Measurements from ENCODE around the gene KLHDC7B. TPM values are rescaled to one million over a fixed set of nuclear protein-coding genes. Genes with fewer than 3 reads are reported as not detected.

KLHDC7B gene
- total and polyA plus RNA-seq, 10 of the 15 experiments (the other 5 are each of a cell fraction or from before 2014, with no cell fraction given), result 0.05 to 2.2 (median 0.93) TPM; not detected in 2

DNA sequence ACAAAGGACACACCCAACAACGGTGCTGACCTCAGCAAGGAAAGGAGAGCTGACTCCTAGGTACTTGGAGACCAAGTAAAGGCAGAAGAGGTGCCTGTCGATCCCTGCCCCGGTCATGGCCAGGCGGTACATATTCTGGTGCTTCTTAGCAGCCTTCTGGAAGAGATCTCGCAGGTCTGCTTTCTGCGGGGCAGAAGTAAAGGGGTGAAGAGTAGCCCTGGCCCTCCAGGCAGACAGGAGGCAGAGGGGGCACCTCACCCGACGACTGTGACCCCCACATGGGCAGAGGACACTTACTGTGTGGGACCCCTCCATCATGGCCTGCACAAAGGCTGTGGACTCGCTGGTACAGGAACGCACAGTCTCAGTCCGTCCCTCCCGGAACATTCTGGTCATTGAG lies 25.2 kb downstream of the KLHDC7B start:
- H3K9me3 ChIP-seq (replicated peaks; ENCODE audit: control insufficient read depth, insufficient read depth, low read length), result no peaks in the 10 kb centered on the region
- H2AFZ ChIP-seq (ENCODE audit: control insufficient read depth, low read depth, low read length), result no peak overlapping the region
- H3K4me1 ChIP-seq (ENCODE audit: control insufficient read depth, insufficient read depth, low read length), result peaks cover 7% of the 10 kb centered on the region
- TF ChIP-seq JUNB (IDR thresholded peaks at IDR 0.05) (no peak), USF1 (IDR thresholded peaks at IDR 0.05; ENCODE audit: borderline replicate concordance, extremely low read length, insufficient read depth, low read depth, low read length) (no peak), SUZ12 (IDR thresholded peaks at IDR 0.05; ENCODE audit: unreplicated experiment) (no peak), CREM (IDR thresholded peaks at IDR 0.05; ENCODE audit: low read depth) (no peak), MYC (IDR thresholded peaks at IDR 0.05; ENCODE audit: insufficient read depth, insufficient read length, insufficient replicate concordance, low read length, severe bottlenecking) (no peak), IRF4 (IDR thresholded peaks at IDR 0.05; ENCODE audit: low read depth, low read length) (no peak), YY1 (IDR thresholded peaks at IDR 0.05; ENCODE audit: low read depth, low read length) (no peak), STAT3 (IDR thresholded peaks at IDR 0.05; ENCODE audit: low read depth, low read length) (no peak), HDAC2 (IDR thresholded peaks at IDR 0.05) (no peak), LARP7 (IDR thresholded peaks at IDR 0.05) (no peak), E2F4 (IDR thresholded peaks at IDR 0.05; ENCODE audit: low read depth, low read length) (no peak), NKRF (conservative IDR thresholded peaks at IDR 0.05) (no peak), ATF3 (IDR thresholded peaks at IDR 0.05; ENCODE audit: borderline replicate concordance, extremely low read depth, low read depth, low read length) (no peak), ESRRA (IDR thresholded peaks at IDR 0.05; ENCODE audit: low read length) (no peak)
- TF ChIP-seq, protein P1, sequence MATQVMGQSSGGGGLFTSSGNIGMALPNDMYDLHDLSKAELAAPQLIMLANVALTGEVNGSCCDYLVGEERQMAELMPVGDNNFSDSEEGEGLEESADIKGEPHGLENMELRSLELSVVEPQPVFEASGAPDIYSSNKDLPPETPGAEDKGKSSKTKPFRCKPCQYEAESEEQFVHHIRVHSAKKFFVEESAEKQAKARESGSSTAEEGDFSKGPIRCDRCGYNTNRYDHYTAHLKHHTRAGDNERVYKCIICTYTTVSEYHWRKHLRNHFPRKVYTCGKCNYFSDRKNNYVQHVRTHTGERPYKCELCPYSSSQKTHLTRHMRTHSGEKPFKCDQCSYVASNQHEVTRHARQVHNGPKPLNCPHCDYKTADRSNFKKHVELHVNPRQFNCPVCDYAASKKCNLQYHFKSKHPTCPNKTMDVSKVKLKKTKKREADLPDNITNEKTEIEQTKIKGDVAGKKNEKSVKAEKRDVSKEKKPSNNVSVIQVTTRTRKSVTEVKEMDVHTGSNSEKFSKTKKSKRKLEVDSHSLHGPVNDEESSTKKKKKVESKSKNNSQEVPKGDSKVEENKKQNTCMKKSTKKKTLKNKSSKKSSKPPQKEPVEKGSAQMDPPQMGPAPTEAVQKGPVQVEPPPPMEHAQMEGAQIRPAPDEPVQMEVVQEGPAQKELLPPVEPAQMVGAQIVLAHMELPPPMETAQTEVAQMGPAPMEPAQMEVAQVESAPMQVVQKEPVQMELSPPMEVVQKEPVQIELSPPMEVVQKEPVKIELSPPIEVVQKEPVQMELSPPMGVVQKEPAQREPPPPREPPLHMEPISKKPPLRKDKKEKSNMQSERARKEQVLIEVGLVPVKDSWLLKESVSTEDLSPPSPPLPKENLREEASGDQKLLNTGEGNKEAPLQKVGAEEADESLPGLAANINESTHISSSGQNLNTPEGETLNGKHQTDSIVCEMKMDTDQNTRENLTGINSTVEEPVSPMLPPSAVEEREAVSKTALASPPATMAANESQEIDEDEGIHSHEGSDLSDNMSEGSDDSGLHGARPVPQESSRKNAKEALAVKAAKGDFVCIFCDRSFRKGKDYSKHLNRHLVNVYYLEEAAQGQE (IDR thresholded peaks at IDR 0.05; ENCODE audit: low read depth, low read length), result no peak
- TF ChIP-seq, protein P2, sequence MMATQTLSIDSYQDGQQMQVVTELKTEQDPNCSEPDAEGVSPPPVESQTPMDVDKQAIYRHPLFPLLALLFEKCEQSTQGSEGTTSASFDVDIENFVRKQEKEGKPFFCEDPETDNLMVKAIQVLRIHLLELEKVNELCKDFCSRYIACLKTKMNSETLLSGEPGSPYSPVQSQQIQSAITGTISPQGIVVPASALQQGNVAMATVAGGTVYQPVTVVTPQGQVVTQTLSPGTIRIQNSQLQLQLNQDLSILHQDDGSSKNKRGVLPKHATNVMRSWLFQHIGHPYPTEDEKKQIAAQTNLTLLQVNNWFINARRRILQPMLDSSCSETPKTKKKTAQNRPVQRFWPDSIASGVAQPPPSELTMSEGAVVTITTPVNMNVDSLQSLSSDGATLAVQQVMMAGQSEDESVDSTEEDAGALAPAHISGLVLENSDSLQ (IDR thresholded peaks at IDR 0.05), result no peak
- no peaks in the 10 kb centered on the region for H4K20me1 ChIP-seq (ENCODE audit: control insufficient read depth, insufficient read depth)
- in situ Hi-C loops (cut with MboI) (no loop called here), intact Hi-C loops (cut with micrococcal nuclease; ENCODE audit: unreplicated experiment) (no loop called here)
- H3K27ac ChIP-seq (ENCODE audit: control insufficient read depth, insufficient read depth), result no peak overlapping the region
- FAIRE-seq, result no peak
- SMC1A ChIA-PET (ENCODE audit: uncharacterized antibody, unreplicated experiment), result no interaction called here
- no peak overlapping the region for H3K4me3 ChIP-seq
- ATAC-seq, result no peak
- H3K4me2 ChIP-seq (ENCODE audit: control insufficient read depth, insufficient read depth), result no peak overlapping the region
- RAD21 ChIA-PET (ENCODE audit: unreplicated experiment), result interaction anchor here (0.8 kb wide), 1 partner anchor 42 kb away, joined by 3 read pairs; no protein-coding TSS in a partner anchor
- CTCF ChIA-PET, result no interaction called here
- no peak for DNase-seq (ENCODE audit: low read depth, low spot score)
- POLR2A ChIA-PET, result no interaction called here
- no peaks in the 10 kb centered on the region for H3K79me2 ChIP-seq (ENCODE audit: control insufficient read depth, insufficient read depth, low read length)
- H3K27me3 ChIP-seq (replicated peaks in 1 of 2; ENCODE audit: control insufficient read depth in 2 of 2, insufficient read depth in 2 of 2, low read length in 1 of 2), result no peaks in the 10 kb centered on the region
- BruUV-seq (replicated peaks), result no TSS peak
- WGBS (ENCODE audit: insufficient coverage, insufficient replicate concordance, low lambda C conversion rate, missing lambda C conversion rate), result 98% methylated on average over 12 of the region's 12 CpGs
- H3K9ac ChIP-seq (ENCODE audit: control insufficient read depth, insufficient read depth, low read length), result no peak overlapping the region
- peaks cover 14 to 20% of the 10 kb centered on the region in 2 experiments; a peak in 3 of 4 replicates for H3K36me3 ChIP-seq (ENCODE audit: control insufficient read depth in 2 of 2, insufficient read depth in 2 of 2, low read length in 1 of 2)

Data from GM12878 (cell line).